ENCODE data around the gene SEMA4D.
"Not testable (repeated sequence)": the region's sequence is repeated elsewhere in the genome, so short reads cannot be mapped to it uniquely, and the experiment has no call there.

The SEMA4D gene

GRCh38 chr9:89380437-89381307 lies 117.2 kb downstream of the SEMA4D start:
- DNase-seq, result no peak

GRCh38 chr9:89379508-89380115 lies 118.3 kb downstream of the SEMA4D start:
- no peak for DNase-seq

- no peak for DNase-seq
Observed at GRCh38 chr9:89379031-89379430, 118.9 kb downstream of the SEMA4D start.

GRCh38 chr9:89378541-89378940 lies 119.4 kb downstream of the SEMA4D start:
- no peak for DNase-seq

- no peak for DNase-seq
Observed at GRCh38 chr9:89377411-89377810, 120.5 kb downstream of the SEMA4D start.

- DNase-seq, result no peak
Observed at GRCh38 chr9:89376741-89377351, 121.1 kb downstream of the SEMA4D start.

- DNase-seq, result no peak
Observed at GRCh38 chr9:89376286-89376685, 121.6 kb downstream of the SEMA4D start.

GRCh38 chr9:89375191-89375760 lies 122.6 kb downstream of the SEMA4D start:
- DNase-seq, result no peak

- no peak for DNase-seq
Observed at GRCh38 chr9:89374176-89374575, 123.7 kb downstream of the SEMA4D start.

- no peak for DNase-seq
Observed at GRCh38 chr9:89372979-89373378, 124.9 kb downstream of the SEMA4D start.

GRCh38 chr9:89372230-89372816 lies 125.6 kb downstream of the SEMA4D start:
- no peak for DNase-seq

GRCh38 chr9:89371791-89372190 lies 126.1 kb downstream of the SEMA4D start:
- DNase-seq, result not testable (repeated sequence)

GRCh38 chr9:89370593-89370992 lies 127.3 kb downstream of the SEMA4D start:
- DNase-seq, result no peak

GRCh38 chr9:89368978-89369377 lies 128.9 kb downstream of the SEMA4D start:
- DNase-seq, result no peak

GRCh38 chr9:89368550-89368949 lies 129.4 kb downstream of the SEMA4D start:
- no peak for DNase-seq

GRCh38 chr9:89367726-89368437 lies 130.0 kb downstream of the SEMA4D start:
- DNase-seq, result no peak

- no peak for DNase-seq
Observed at GRCh38 chr9:89367281-89367680, 130.6 kb downstream of the SEMA4D start.

- no peak for DNase-seq
Observed at GRCh38 chr9:89366711-89367110, 131.2 kb downstream of the SEMA4D start.

- DNase-seq, result no peak
Observed at GRCh38 chr9:89365532-89365912, 132.4 kb downstream of the SEMA4D start.

GRCh38 chr9:89364666-89365531 lies 133.0 kb downstream of the SEMA4D start:
- no peak for DNase-seq

- no peak for DNase-seq
Observed at GRCh38 chr9:89363921-89364665, 133.8 kb downstream of the SEMA4D start.
